ENCODE data around the gene HCFC2. TPM values are rescaled to one million over a fixed set of nuclear protein-coding genes. Genes with fewer than 3 reads are reported as not detected.

HCFC2 gene
- total and polyA plus RNA-seq, 9 of the 15 experiments (the other 6 are each of a cell fraction or from before 2014, with no cell fraction given): 1.2 to 6.5 (median 3.8) TPM

DNA sequence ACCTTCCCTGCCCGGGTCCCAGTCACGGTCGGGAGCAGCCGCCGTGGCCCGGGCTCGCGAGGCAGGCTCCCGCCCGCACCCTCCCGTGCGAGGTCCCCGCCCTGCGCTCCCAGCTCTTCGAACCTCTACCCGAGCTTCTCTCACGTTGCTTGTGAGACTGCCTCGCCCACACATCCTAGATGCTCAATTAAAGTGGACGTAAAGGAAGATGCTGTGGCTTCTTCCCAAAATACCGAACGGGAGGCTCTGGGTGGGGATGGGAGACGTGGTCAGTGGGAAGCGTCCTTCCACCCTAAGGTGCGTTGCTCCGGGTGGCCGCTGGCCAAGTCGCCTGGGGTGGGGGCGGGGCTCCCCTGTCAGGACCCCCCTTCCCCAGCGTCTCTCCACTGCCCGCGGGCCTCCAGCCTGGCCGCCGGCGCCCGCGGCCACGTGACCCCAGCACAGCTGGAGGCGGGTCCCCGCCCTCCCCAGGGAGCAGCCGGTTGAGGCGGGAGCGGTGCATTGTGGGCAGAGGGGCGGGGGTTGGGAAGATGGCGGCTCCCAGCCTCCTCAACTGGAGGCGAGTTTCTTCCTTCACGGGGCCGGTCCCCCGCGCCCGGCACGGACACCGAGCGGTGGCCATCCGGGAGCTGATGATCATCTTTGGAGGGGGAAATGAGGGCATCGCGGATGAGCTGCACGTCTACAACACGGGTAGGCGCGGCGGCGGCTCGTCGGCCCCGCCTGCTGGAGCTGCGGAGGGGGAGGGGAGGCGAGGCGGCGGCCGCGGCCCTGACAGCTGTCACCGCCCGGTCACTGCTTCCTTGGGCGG is at the start of gene HCFC2 (continued):
- peak; percentile 70 for TF ChIP-seq REST (IDR thresholded peaks at IDR 0.05; ENCODE audit: borderline replicate concordance)
- TF ChIP-seq REST (CRISPR knock-in tag; IDR thresholded peaks at IDR 0.05; ENCODE audit: low read depth): 0 out of 2 replicates have a peak, but pooled peaks have one; percentile 20
- TF ChIP-seq HMGN3 (IDR thresholded peaks at IDR 0.05; ENCODE audit: borderline replicate concordance, extremely low read depth, insufficient read length, low read depth, low read length): peak; percentile 81
- TF ChIP-seq ZKSCAN3 (CRISPR knock-in tag; IDR thresholded peaks at IDR 0.05): no peak
- TF ChIP-seq POLR2G (IDR thresholded peaks at IDR 0.05; ENCODE audit: low read depth, low read length): peak; percentile 84
- TF ChIP-seq FIP1L1 (IDR thresholded peaks at IDR 0.05; ENCODE audit: low read depth, low read length, poor library complexity, severe bottlenecking): peak; percentile 52
- TF ChIP-seq MTA3 (IDR thresholded peaks at IDR 0.05; ENCODE audit: borderline replicate concordance): peak; percentile 60; the same call in 1 of the 2 replicates
- TF ChIP-seq CBX1 (IDR thresholded peaks at IDR 0.05; ENCODE audit: low read depth): peak; percentile 11; the same call in 1 of the 2 replicates
- TF ChIP-seq SRF (CRISPR knock-in tag; IDR thresholded peaks at IDR 0.05): peak in 1 of 2 experiments; percentile 68; a peak in 2 of 4 replicates
- no peak for TF ChIP-seq ZC3H11A (IDR thresholded peaks at IDR 0.05; ENCODE audit: low read depth, low read length)
- TF ChIP-seq ZNF133 (CRISPR knock-in tag; IDR thresholded peaks at IDR 0.05): no peak
- TF ChIP-seq L3MBTL2 (IDR thresholded peaks at IDR 0.05): peak; percentile 67
- no peak for TF ChIP-seq ETV5 (CRISPR knock-in tag; IDR thresholded peaks at IDR 0.05; ENCODE audit: low read depth)
- no peak for TF ChIP-seq TEAD1 (CRISPR knock-in tag; IDR thresholded peaks at IDR 0.05)
- no peak for TF ChIP-seq PRPF4 (IDR thresholded peaks at IDR 0.05; ENCODE audit: insufficient read depth, low read depth, low read length, poor library complexity, severe bottlenecking)
- 0 out of 2 replicates have a peak, but pooled peaks have one; percentile 3 for TF ChIP-seq MAFK (IDR thresholded peaks at IDR 0.05; ENCODE audit: low read length)
- TF ChIP-seq, protein P1, sequence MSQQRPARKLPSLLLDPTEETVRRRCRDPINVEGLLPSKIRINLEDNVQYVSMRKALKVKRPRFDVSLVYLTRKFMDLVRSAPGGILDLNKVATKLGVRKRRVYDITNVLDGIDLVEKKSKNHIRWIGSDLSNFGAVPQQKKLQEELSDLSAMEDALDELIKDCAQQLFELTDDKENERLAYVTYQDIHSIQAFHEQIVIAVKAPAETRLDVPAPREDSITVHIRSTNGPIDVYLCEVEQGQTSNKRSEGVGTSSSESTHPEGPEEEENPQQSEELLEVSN (IDR thresholded peaks at IDR 0.05; ENCODE audit: borderline replicate concordance in 1 of 2, extremely low read depth in 1 of 2, insufficient read depth in 1 of 2, insufficient read length in 1 of 2, low read depth in 1 of 2, low read length in 1 of 2, poor library complexity in 1 of 2, severe bottlenecking in 1 of 2): peak; percentile 26 to 79
- peak; percentile 98 for TF ChIP-seq MAZ (CRISPR knock-in tag; conservative IDR thresholded peaks at IDR 0.05 in 1 of 2, IDR thresholded peaks at IDR 0.05 in 1 of 2)
